Adrenal gland (tissue), 5 donors: ENCODE data around the gene ZNF765.
"Not testable (repeated sequence)": the region's sequence is repeated elsewhere in the genome, so short reads cannot be mapped to it uniquely, and the experiment has no call there.

Experiments
- POLR2A ChIP-seq, 2 donors: fragments of 450-650 bp; IDR thresholded peaks; one replicate each; pipeline ENCODE4 v1.6.1; 2017; ENCODE audit warnings: antibody characterized with exemption in 2 of 2, mild to moderate bottlenecking in 2 of 2, moderate library complexity in 1 of 2
- TF ChIP-seq, protein P1 (sequence below), 6 experiments: fragments of 450-650 bp in 4 of 6; fragments of 200-600 bp in 2 of 6; sonication (generic) in 1 of 6; IDR thresholded peaks; 1 replicate in 5 of 6; 2 replicates in 1 of 6; pipeline versions ENCODE4 v1.5.1 to v1.8.0; 2016 to 2021; ENCODE audit warnings: antibody characterized with exemption in 6 of 6, mild to moderate bottlenecking in 2 of 6, moderate library complexity in 1 of 6
- donor health status: DM: no; HTN: no; CAD: no.

DNA sequence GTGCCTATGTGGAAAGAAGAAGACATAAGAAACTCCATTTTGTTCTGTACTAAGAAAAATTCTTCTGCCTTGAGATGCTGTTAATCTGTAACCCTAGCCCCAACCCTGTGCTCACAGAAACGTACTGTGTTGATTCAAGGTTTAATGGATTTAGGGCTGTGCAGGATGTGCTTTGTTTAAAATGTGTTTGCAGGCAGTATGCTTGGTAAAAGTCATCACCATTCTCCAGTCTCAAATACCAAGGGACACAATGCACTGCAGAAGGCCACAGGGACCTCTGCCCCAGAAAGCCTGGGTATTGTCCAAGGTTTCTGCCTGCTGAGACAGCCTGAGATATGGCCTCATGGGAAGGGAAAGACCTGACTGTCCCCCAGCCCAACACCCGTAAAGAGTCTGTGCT is 48.9 kb downstream of the ZNF765 start:
- TF ChIP-seq, protein P1, sequence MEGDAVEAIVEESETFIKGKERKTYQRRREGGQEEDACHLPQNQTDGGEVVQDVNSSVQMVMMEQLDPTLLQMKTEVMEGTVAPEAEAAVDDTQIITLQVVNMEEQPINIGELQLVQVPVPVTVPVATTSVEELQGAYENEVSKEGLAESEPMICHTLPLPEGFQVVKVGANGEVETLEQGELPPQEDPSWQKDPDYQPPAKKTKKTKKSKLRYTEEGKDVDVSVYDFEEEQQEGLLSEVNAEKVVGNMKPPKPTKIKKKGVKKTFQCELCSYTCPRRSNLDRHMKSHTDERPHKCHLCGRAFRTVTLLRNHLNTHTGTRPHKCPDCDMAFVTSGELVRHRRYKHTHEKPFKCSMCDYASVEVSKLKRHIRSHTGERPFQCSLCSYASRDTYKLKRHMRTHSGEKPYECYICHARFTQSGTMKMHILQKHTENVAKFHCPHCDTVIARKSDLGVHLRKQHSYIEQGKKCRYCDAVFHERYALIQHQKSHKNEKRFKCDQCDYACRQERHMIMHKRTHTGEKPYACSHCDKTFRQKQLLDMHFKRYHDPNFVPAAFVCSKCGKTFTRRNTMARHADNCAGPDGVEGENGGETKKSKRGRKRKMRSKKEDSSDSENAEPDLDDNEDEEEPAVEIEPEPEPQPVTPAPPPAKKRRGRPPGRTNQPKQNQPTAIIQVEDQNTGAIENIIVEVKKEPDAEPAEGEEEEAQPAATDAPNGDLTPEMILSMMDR (IDR thresholded peaks at IDR 0.05), result not testable (repeated sequence)
- not testable (repeated sequence) for TF ChIP-seq POLR2A (IDR thresholded peaks at IDR 0.05)
